ENCODE measurements around the gene EHBP1L1. TPM values are rescaled to one million over a fixed set of nuclear protein-coding genes. Genes with fewer than 3 reads are reported as not detected.

The EHBP1L1 gene
- total and polyA plus RNA-seq, 2 of the 8 experiments (the other 6 are each of a cell fraction or from before 2014, with no cell fraction given): 4.3 to 6.6 TPM

DNA sequence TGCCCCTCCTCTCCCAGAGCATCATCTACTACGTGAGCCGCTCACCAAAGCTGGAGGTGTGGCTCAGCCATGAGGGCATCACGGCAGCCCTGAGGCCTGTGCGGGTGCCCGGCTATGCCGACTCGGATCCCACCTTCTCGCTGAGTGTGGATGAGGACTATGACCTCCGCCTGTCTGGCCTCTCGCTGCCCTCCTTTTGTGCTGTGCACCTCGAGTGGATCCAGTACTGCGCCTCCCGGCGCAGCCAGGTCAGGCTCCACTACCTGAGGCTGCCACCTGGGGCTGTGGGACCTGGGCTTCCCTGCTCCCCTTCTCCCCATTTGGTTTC lies 58.2 kb downstream of the EHBP1L1 start (continued):
- no peak for TF ChIP-seq RNF2 (IDR thresholded peaks at IDR 0.05; ENCODE audit: borderline replicate concordance, low read depth, low read length, missing control alignments, poor library complexity, severe bottlenecking)
- no peak for TF ChIP-seq CBX5 (IDR thresholded peaks at IDR 0.05; ENCODE audit: low read depth, low read length)
- TF ChIP-seq, protein P1, sequence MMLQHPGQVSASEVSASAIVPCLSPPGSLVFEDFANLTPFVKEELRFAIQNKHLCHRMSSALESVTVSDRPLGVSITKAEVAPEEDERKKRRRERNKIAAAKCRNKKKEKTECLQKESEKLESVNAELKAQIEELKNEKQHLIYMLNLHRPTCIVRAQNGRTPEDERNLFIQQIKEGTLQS (IDR thresholded peaks at IDR 0.05; ENCODE audit: insufficient read depth, low read depth, low read length): no peak
- TF ChIP-seq GABPA (IDR thresholded peaks at IDR 0.05; ENCODE audit: borderline replicate concordance, insufficient read depth, low read length): no peak
